A204.1 (cell line): ENCODE measurements around the gene PEAK1.
"Not testable (repeated sequence)": the region's sequence is repeated elsewhere in the genome, so short reads cannot be mapped to it uniquely, and the experiment has no call there.

Experiments used
- FAIRE-seq: peaks from 2 replicates; lab custom pipeline; 2012; peaks lifted over from hg19 to GRCh38; lab: Jason Lieb, UNC

The PEAK1 gene

DNA sequence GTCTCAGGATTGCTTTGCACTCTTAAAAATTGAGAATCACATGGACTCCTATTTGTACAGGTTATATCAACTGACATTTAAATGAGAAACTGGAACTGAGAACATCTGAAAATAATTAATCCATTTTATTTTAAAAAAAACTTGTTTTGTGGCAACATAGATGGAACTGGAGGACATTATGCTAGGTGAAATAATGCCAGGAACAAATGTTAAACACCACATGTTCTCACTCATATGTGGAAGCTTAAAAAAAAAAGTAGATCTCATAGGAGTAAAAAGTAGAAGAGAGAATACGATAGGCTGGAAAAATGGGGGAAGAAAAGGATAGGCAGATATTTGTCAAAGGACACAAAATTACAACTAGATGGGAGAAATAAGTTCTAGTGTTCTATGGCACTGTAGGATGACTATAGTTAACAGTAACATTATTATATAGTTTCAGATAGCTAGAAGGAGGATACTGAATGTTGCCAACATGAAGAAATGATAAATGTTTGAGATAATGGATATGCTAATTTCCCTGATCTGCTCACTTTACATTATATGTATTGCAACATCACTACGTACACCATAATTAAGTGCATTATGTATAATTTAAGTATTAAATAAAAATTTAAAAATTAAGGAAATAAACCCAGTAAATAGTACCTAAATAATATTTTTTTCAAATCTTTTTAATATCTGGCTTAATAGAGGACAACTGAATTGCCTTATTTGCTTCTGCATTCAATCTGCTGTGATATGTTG is 248.5 kb downstream of the PEAK1 start:
- FAIRE-seq, result no peak

DNA sequence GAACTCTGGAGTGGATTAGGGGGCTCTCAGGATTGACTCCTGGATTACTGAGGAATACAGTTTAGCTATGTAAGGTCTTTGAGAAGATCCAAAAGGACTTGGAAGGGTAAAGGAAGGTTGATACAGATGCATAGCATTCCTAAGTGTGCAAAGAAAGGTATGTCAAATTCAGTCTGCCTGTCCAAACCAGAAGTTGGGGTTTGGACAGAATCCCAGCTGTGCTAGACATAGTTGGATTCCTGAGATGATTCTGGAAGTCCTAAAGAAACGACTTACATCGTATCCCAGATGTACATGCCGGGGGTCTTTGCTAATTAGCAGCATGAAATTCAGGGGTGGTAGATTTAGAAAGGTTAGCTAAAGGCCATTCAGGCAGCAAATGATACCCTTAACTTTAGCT is 251.3 kb downstream of the PEAK1 start:
- FAIRE-seq, result no peak

DNA sequence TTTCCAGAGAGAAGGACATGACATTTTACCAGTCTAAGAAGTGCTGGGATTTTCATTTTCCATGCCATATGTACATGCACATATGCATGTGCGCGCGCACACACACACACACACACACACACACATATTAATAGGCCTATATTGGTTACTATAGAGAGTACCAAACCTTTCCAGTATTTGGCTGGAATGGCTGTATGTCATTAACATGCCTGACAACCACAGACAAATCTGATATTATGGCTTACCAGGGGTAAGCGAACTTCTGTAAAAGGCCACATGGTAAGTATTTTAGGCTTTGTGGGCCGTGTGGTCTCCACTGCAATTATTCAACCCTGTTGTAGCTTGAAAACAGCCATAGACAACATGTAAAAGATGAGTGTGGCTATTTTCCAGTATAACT is 251.8 kb downstream of the PEAK1 start:
- no peak for FAIRE-seq

DNA sequence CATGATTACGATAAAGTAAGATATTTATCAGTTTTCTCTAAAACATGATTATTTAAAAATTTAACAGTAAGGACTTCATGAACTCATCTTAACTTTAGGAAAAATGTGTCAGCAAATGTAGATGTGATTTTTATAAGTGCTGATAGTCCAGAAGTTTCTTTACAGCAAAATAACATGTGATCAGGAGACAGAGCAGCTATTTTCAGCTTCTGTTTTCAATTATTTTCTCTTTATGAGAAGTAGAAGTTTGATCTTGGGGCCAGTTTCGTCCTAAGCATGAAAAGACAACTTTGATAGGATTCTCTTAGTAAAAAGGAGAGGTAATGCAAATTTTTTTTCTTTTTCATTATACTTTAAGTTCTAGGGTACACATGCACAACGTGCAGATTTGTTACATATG is 252.5 kb downstream of the PEAK1 start:
- no peak for FAIRE-seq

DNA sequence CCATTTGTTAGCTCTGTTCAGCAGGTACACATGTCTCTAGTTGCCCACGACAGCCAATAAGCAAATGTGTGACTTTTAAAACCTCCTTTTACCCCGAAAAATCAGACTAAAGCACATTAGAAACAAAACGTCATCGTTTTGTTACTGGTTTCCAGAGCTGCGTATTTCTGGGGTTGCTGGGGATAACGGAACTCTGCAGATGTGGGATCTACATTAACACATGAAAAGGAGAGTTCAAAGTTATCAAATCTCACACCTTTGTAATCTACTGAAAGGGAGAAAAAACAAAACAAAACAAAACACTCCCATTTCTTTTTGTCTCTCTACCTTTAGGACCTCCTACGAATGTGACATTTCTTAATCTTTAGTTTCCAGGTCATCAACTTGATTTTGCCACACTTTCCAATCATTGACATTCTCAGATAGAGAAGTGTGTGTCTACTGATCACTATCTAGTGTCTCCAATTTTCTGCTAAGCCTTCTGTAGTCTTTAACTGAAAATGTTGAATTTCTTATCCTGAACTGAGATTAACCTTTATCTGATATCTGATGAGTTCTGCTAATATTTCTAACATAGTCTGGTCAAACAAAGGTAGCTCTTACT is 256.0 kb downstream of the PEAK1 start:
- no peak for FAIRE-seq

DNA sequence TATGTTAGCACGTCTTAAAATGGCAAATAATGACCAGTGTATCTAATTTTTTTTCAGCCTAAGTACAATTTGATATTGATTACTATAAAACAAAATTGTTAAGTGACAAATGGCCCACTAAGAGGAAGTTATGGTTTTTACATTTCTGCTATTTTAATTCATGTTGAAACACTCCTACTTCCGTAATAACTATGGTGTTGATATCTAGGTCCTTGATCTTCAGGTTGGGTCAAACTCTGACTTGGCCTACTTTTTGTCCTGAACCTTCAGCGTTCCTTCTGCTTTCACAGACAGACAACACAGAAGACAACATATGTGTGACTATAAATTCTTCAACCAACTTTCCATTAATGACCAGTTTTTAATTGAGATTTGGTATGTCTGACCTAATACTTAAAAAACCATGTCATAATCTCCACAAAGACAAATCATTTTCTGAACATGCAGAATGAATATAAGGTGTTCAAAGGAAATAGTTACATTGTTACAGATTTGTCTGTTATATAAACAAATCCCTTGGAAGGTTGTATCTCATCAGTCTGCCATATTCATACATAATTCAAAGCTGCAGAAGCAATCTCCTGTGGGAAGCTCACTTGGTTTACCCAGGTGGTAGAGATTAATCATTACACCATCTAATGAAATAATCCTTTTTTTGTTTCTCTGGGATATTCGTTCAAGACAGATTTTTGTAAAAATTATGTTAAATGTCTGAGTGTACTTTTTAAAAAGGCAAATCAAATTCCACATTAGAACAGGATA is 256.9 kb downstream of the PEAK1 start:
- no peak for FAIRE-seq

DNA sequence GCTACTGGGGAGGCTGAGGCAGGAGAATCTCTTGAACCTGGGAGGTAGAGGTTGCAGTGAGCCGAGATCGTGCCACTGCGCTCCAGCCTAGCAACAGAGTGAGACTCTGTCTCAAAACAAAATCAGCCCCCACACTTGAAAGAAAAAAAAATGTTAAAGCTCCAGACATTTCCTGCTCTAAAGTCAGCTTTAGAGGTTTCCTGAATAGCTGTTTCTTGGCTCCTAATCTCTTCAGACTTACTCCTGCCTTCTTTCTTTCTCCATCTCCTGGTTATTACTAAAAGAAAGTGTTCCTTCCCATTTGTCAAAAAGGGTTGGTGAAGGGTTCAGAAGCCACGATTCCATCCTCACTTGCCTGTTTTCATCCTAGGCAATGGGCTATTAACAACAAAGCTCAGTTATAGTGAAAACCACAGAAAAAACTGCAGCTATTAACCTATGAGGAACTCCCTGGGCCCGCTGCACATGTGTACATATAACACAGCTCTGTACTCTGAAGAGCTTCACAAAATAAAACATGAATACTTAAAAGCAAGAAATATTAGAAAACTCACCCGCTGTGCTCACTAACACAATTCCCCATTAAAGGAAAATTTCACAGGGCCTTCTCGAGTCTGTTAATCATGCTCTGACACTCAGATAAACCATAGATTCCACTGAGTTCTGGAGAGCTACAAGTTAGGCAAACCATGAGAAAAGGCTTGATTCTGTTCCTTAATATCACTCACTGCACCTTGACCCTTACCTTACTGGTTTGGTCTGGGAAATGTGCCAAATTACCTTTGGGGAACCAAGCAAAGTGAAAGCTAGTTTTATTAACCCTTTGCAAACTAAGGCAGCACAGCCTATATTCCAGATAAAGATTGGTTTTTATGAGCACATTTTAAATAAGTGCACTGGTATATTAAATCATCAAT is 259.1 kb downstream of the PEAK1 start:
- FAIRE-seq, result no peak

DNA sequence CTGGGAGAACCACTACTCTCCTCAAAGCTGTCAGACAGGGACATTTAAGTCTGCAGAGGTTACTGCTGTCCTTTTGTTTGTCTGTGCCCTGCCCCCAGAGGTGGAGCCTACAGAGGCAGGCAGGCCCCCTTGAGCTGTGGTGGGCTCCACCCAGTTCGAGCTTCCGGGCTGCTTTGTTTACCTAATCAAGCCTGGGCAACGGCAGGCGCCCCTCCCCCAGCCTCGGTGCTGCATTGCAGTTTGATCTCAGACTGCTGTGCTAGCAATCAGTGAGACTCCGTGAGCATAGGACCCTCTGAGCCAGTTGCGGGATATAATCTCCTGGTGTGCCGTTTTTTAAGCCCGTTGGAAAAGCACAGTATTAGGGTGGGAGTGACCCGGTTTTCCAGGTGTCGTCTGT is 263.9 kb downstream of the PEAK1 start:
- not testable (repeated sequence) for FAIRE-seq

DNA sequence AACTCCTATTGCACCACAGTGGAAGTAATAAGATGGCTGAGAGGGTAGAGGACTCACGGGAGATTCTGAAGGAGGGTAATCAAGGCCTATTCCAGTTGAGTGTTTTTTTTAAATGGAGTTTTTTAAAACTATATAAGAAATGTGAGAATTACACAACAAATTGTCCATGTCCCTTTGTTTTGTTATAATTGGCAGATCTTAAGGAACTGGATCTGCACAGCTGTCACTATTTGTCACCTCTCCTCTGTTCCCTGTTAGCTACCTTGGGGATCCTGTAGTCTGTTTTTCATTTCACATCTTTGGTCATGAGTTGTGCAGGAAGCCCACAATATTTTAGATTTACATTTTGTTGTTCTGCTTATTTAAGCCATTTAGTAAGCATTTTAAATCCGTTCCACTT is 271.7 kb downstream of the PEAK1 start:
- FAIRE-seq, result no peak

DNA sequence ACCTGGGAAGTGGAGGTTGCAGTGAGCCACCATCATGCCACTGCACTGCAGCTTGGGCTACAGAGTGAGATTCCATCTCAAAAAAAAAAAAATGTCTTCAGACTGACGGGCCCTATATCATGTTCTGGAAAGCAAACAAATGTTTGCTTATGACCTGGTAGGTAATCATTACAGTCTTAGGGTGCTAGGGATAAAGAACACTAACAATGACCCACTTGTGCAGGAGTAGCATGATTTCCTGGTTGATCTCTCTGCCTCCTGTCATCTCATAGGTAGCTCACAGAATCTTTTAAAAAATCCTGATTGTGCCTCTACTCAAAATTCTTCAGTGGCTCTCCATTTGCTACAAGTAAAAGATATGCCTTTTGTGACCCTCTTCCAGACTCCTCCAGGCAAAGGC is 274.5 kb downstream of the PEAK1 start:
- FAIRE-seq, result no peak

DNA sequence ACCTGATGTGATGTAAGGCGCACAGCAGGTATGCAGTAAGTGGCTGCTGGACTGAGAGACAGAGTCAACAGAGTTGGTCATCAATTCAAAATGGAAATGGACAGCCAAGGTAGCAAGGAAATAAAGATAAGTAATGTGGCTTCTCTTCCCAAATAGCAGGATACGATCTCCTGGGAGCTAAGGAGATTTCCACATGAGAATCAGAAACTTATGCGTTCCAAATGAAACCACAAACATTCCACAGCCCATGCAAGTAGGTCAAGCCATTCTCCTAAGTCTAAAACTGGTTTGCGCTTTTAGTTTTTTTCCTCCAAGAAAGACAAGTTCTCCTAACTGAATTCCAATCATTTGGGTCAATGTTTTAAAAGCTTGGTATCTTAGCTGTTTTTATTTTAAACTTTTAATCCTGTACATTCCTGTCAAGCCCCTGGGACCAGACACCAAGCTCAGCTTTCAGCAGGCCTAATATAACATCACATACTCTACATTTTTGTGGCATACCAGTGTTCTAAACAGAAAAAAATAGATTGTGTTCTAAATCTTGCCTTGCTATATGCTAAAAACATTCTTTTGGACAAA is 275.3 kb downstream of the PEAK1 start:
- no peak for FAIRE-seq

DNA sequence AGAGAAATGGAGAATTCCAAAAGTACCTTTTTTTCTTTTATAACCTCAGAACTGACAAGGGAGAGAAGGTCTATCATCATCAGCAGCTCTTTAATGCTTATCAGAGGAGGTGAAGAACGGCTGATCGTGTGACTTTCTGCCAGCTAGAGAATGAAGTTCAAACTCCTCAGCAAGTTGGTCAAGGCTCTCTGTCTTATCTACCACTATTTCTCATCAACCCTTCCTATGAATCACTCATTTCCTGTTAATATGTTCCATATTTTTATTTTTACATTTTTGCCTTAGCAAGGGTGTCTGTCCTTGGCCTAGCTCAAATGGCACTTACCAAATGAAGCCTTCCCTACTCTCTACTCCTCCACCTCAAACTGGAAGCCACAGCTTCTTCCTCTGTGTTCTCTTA is 275.9 kb downstream of the PEAK1 start:
- no peak for FAIRE-seq

DNA sequence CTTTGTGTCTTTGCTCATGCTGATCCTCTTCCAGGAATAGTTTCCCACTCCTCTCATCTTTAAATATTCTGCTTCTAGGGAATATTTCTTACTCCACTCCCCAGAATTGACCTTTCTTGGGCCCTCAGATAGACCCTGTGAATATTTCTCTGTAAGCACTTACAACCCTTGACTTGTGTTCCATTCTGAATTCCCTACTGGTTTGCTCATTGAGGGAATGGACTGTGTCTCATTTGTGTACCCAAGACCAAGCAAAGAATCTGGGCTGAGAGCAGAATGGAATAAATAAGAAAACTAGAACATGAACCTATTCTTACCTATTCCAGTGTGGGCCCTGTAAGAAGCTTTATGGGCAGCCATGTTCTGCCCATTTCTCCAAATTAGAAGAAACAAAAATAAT is 276.3 kb downstream of the PEAK1 start:
- no peak for FAIRE-seq

DNA sequence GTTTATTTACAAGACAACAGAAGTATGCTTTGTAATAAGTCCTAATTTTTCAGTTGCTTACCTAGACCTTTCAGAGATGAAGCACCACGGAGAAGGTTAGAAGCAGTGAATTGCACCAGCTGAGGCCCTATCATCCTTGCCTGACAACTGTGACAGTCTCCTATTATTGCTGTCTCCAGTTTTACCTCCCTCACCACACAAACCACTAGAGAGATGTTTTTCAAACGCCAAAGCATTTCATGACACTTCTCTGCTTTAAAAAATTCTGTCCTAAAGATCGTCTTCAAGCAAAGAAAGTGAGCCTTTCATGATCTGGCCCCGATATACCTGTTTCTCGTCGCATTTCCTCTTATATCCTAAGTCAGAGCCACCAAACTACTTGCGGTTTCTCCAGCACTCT is 276.7 kb downstream of the PEAK1 start:
- FAIRE-seq, result no peak

DNA sequence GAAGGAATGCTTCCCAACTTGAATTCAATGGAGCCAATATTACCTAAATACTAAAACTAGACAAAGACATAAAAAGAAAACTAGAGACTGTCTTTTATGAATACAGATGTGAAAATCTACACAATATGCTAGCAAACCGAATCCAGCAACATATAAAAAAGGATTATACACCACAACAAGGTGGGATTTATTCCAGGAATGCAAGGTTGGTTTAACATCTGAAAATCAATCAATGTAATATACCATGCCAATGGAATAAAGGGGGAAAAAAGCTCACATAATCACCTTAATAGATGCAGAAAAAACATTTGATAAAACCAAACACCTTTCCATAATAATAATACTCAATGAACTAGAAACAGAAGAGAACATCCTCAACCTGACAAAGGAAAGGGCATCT is 279.7 kb downstream of the PEAK1 start:
- FAIRE-seq, result no peak

DNA sequence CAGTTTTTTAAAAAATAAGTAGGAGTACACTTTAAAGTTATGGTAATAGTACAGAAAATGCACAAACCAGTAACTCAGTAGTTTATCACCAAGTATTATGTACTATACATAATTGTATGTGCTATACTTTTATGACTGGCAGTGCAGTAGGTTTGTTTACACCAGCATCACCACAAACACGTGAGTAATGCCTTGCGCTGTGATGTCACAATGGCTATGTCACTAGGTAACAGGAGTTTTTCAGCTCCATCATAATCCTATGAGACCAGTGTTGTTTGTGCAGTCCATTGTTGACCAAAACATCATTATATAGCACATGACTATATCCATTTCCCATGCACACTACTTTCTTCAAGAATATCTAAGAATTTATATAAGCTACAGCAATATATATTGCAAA is 280.6 kb downstream of the PEAK1 start:
- no peak for FAIRE-seq

DNA sequence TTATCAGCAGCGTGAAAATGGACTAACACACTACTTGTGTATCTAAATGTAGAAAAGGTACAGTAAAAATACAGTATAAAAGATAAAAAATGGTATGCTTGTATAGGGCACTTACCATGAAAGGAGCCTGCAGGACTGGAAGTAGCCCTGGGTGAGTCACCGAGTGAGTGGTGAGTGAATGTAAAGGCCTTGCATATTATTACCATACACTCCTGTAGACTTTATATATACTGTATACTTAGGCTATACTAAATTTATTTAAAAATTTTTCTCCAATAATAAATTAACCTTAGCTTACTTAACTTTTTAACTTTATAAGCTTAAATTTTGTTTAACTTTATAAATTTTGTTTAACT is 281.8 kb downstream of the PEAK1 start:
- FAIRE-seq, result no peak

DNA sequence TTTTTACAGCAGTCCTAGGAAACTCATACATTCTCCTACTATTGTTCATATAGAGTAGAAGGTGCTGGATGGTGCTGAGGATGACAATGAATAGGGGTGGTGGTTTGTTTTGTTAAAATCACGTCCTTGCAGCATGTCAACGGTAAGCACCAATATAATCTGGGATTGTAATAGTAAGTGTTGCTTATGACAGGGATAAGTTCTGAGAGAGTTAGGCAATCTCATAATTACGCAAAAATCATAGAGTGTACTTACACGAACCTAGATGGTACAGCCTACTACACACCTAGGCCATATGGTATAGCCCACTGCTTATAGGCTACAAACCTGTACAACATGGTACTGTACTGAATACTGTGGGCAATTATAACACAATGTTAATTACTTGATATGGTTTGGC is 284.7 kb downstream of the PEAK1 start:
- no peak for FAIRE-seq

DNA sequence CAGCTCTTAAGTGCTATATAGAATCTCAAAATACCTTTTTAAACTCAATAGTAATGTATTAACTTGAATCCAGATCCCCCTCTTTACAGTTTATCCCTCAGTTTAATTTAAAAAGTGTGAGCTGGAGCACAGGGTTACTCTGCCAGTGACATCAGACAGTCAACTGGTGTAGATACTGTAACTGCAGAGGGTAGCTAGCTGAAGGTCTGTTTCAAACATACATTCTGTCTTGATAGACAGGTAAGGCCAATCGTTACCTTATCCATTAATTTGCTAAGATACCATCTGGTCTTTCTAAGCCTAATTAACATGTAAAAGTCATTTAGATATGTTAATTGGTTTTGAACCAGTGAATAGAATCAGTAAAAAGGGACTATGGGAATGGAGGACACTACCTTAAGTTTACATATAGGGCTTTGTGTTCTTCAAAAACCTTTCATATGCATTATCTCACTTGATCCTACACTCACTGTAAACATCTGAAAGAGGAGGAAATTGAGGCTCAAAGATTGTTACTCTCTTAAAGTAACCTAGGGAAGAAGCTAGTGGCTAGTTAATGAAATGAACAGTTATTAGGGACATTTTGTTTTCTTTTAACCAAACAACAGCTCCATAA is 289.5 kb downstream of the PEAK1 start:
- no peak for FAIRE-seq

DNA sequence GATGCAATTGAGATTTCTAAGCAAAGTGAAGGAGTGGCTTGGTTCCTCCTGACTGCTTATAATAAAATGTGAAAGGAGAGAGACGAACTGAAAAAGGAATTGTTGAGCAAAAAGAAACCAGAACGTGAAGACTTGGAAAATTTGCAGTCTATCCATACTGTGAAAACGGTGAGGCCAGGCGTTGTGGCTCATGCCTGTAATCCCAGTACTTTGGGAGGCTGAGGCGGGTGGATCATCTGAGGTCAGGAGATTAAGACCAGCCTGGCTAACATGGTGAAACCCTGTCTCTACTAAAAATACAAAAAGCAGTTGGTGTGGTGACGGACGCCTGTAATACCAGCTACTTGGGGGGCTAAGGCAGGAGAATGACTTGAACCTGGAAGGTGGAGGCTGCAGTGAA is 292.3 kb downstream of the PEAK1 start:
- FAIRE-seq, result no peak

DNA sequence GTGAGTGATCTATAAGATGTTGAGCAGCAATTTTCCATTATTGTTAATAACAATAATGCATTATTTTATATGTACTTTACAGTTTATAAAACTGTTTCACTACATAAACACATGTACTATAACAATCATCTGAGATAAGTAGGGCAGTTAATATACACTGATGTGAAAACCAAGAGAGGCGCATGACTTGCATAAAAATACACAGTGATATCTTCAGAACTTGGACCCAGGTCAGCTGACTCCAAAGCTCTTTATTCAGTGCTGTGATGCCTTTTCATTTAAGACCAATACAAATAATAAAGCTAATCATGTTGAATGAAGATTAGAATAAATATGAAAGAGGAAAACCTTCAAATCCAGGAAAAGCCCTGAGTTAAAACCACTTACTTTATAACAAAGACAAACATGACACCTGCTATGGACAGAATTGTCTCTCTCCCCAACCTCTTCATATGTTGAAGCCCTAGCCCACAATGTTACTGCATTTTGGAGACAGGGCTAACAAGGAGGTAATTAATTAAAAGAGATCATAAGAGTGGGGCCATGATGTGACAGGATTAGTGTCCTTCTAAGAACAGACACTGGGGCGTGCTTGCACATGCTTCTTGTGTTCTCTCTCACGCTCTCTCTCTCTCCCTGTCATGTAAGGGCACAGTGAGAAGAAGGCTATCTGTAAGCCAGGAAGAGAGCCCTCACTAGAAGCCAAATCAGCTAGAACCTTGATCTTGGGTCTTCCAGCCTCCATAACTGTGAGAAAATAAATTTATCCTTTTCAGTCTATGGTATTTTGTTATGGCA is 293.2 kb downstream of the PEAK1 start:
- no peak for FAIRE-seq
